Muscle layer of duodenum (tissue), 2 donors: Measurements from ENCODE around the gene GPR135.

ENCODE experiments used
- H3K27ac ChIP-seq: one replicate; pipeline ENCODE4 v1.7.0; 2013; ENCODE audit warnings: mild to moderate bottlenecking, low read length
- H3K27me3 ChIP-seq: one replicate; pipeline ENCODE4 v1.7.0; 2013; ENCODE audit warnings: low read depth, mild to moderate bottlenecking, control low read depth, low read length
- H3K36me3 ChIP-seq, 2 donors: one replicate each; pipeline ENCODE4 v1.7.0; 2013; ENCODE audit warnings: low read length in 2 of 2, control low read depth in 1 of 2, mild to moderate bottlenecking in 1 of 2; ENCODE audit not compliant: insufficient read depth in 2 of 2, control insufficient read depth in 1 of 2
- H3K4me1 ChIP-seq, 2 donors: one replicate each; pipeline ENCODE4 v1.7.0; 2013; ENCODE audit warnings: low read length in 2 of 2, mild to moderate bottlenecking in 2 of 2, control low read depth in 1 of 2, moderate library complexity in 1 of 2; ENCODE audit not compliant: insufficient read depth in 2 of 2, control insufficient read depth in 1 of 2
- H3K4me3 ChIP-seq, 2 donors: one replicate each; pipeline ENCODE4 v1.7.0; 2013; ENCODE audit warnings: low read length in 2 of 2, low read depth in 1 of 2, mild to moderate bottlenecking in 1 of 2
- H3K9me3 ChIP-seq, 2 donors: one replicate each; pipeline ENCODE4 v1.7.0; 2013; ENCODE audit warnings: low read length in 2 of 2, control low read depth in 1 of 2, mild to moderate bottlenecking in 1 of 2; ENCODE audit not compliant: control insufficient read depth in 1 of 2
- donor health status: healthy.

The GPR135 gene

DNA sequence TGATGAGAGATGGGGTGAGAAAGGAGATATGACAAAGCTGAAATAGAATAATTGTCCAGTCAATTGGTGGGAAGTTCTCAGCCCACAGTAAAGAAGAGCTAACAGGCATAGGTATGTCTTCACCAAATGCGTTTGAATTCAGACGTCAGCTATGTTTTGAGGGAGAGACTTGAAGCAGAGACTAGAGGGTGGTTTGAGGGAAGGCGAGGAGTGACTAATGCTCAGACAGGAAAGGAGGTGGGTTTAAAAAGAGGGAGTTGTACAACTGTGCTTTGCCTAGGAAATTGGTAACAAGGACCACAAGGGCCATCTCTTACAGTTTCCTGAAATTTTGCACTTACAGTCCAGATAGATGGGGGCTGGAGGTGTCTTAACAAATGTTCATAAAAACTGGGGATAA lies 25.6 kb upstream of the GPR135 start:
- Histone ChIP-seq H3K36me3 (peaks cover 31 to 40% of the 10 kb centered on the region in 2 donors), H3K27me3 (no peaks in the 10 kb centered on the region)

DNA sequence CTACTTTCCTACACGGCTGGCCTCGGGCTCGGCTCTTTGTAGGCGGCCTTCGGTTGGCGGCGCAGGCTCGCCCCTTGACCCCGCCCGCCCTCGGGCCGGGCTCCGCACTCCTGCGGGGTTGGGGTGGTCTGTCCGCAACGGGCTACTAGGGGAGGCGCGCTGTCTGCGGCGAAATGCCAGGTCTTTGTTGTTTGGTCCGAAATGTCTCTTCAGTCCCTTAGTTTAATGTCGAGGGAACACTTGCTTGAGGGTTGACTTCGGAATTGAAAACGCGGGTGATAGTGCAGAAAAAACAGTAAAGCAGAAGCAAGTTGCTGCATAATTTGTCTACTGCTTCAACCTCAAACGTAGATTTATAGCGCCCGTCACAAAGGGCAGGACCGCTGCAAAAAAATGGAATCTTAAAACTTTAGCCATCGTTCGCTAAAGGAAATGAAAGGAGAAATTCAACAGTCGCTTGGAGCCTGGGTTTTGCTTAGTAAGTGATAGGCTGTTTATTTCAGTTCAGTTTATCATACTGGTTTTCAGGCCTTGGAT lies 19.5 kb upstream of the GPR135 start:
- H3K27me3 ChIP-seq = no peaks in the 10 kb centered on the region
- peaks cover 30 to 43% of the 10 kb centered on the region in 2 donors for H3K4me1 ChIP-seq

More for the DNA sequence above, 25.6 kb upstream of the GPR135 start:
- H3K4me1 ChIP-seq = peaks cover 8 to 14% of the 10 kb centered on the region in 2 donors
- no peaks in the 10 kb centered on the region for H3K9me3 ChIP-seq
- H3K27ac ChIP-seq = no peak overlapping the region
- H3K4me3 ChIP-seq = no peak overlapping the region

DNA sequence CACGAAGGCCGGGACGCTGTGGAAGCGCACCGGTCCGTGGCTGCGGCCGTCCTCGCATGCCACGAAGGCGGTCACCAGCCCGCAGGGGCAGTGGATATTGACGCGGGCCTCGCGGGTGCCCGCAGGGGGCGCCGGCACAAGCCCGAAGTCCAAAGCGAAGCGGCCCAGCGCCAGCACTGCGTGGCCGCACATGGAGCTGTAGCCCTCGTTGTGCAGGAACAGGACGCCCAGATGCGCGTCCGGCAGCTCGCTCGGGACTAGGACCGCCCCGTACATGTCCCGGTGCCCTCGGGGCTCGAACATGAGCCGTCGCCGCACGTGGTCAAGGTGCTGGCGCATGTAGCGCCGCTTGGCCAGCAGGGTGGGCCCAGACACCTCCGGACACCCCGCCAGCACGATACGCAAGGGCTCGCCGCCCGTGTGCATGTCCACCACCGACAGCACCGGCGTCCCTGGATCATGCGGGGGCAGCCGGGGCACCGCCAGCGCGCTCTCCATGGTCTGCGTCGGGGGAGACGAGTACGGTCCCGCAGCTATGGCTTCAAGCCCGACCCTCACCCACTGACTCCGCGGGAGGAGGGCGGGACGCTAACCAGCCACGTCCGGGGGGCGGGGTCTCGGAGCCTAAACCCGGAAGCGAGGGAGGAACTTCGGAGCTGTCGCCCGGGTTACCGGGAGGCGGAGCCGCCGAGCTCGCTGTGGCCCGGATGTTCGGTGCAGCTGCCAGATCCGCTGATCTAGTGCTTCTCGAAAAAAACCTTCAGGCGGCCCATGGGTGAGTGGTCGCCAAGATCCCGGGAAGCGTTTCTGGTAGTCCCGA lies 18.8 kb upstream of the GPR135 start, which contains the start of the genes JKAMP and L3HYPDH:
Gene JKAMP (plus strand): TSS at position 699 of the 820 bp plus-strand sequence. CDS start 73 bp downstream, at position 772.
Gene L3HYPDH (minus strand): TSS at position 590 of the 820 bp plus-strand sequence. CDS start 92 bp downstream, at position 498.
- Histone ChIP-seq H3K4me1 (peaks cover 30 to 43% of the 10 kb centered on the region in 2 donors), H3K27ac (peak within 1 kb of the TSS; percentile 92), H3K36me3 (peaks cover 4 to 28% of the 10 kb centered on the region in 2 donors)

More for the DNA sequence above, 19.5 kb upstream of the GPR135 start:
- Histone ChIP-seq H3K27ac (peak overlapping the region; percentile 92), H3K36me3 (peaks cover 7 to 28% of the 10 kb centered on the region in 2 donors), H3K9me3 (no peaks in the 10 kb centered on the region), H3K4me3 (peak overlapping the region; percentile 97 to 99)

GRCh38 chr14:59483363-59483762 lies 18.2 kb upstream of the GPR135 start:
- peak overlapping the region; percentile 92 for H3K27ac ChIP-seq

More for the DNA sequence above, 18.8 kb upstream of the GPR135 start, which contains the start of the genes JKAMP and L3HYPDH:
- H3K4me3 ChIP-seq = peak within 1 kb of the TSS; percentile 97 to 99
- H3K27me3 ChIP-seq = no peaks in the 10 kb centered on the region
- no peaks in the 10 kb centered on the region for H3K9me3 ChIP-seq

GRCh38 chr14:59482541-59483331 lies 17.6 kb upstream of the GPR135 start:
- Histone ChIP-seq H3K27ac (peak overlapping the region; percentile 92), H3K4me3 (peak overlapping the region; percentile 97 to 99), H3K36me3 (peaks cover 2 to 20% of the 10 kb centered on the region in 2 donors), H3K4me1 (peaks cover 30 to 41% of the 10 kb centered on the region in 2 donors), H3K9me3 (no peaks in the 10 kb centered on the region), H3K27me3 (no peaks in the 10 kb centered on the region)

More at GRCh38 chr14:59483363-59483762, 18.2 kb upstream of the GPR135 start:
- Histone ChIP-seq H3K4me3 (peak overlapping the region; percentile 97 to 99), H3K27me3 (no peaks in the 10 kb centered on the region), H3K36me3 (peaks cover 4 to 22% of the 10 kb centered on the region in 2 donors), H3K9me3 (no peaks in the 10 kb centered on the region), H3K4me1 (peaks cover 30 to 43% of the 10 kb centered on the region in 2 donors)

- Histone ChIP-seq H3K27me3 (no peaks in the 10 kb centered on the region), H3K9me3 (no peaks in the 10 kb centered on the region), H3K36me3 (peaks cover 0 to 18% of the 10 kb centered on the region in 2 donors), H3K27ac (peak overlapping the region; percentile 92), H3K4me1 (peaks cover 30 to 38% of the 10 kb centered on the region in 2 donors), H3K4me3 (peak overlapping the region; percentile 97 to 99)
Measured at GRCh38 chr14:59481871-59482540, 16.8 kb upstream of the GPR135 start.

DNA sequence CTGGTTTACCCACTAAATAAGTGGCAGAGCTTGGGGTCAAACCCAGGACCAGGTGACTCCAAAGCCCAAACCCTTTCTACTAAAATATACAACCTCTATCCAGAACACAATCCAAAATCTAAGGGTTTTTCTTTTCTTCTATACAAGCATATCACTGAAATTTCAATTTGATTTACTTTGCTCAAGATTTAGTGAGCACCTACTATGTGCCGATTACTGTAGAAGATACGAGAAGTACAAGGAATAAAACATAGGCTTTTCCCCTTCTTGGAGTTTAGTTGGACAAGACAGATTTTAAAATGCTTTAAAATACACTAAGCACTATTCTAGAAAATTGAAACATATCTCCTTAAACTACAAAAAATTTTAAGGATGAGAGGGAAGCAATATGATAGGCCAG lies 16.2 kb upstream of the GPR135 start:
- Histone ChIP-seq H3K9me3 (no peaks in the 10 kb centered on the region), H3K4me1 (peaks cover 28 to 35% of the 10 kb centered on the region in 2 donors), H3K27me3 (no peaks in the 10 kb centered on the region), H3K27ac (peak overlapping the region; percentile 25), H3K4me3 (peak overlapping the region in 1 of 2 donors; percentile 99), H3K36me3 (peaks cover 0 to 24% of the 10 kb centered on the region in 2 donors)

GRCh38 chr14:59480166-59480565 lies 15.0 kb upstream of the GPR135 start:
- Histone ChIP-seq H3K36me3 (peaks cover 4 to 33% of the 10 kb centered on the region in 2 donors), H3K4me1 (peaks cover 21 to 26% of the 10 kb centered on the region in 2 donors), H3K27me3 (no peaks in the 10 kb centered on the region), H3K9me3 (no peaks in the 10 kb centered on the region), H3K4me3 (no peak overlapping the region), H3K27ac (no peak overlapping the region)

GRCh38 chr14:59478540-59478939 lies 13.4 kb upstream of the GPR135 start:
- H3K4me3 ChIP-seq = no peak overlapping the region
- H3K27me3 ChIP-seq = no peaks in the 10 kb centered on the region
- H3K4me1 ChIP-seq = peaks cover 21 to 26% of the 10 kb centered on the region in 2 donors
- no peak overlapping the region for H3K27ac ChIP-seq
- H3K9me3 ChIP-seq = no peaks in the 10 kb centered on the region
- H3K36me3 ChIP-seq = peaks cover 10 to 28% of the 10 kb centered on the region in 2 donors

- Histone ChIP-seq H3K27ac (no peak overlapping the region), H3K36me3 (peaks cover 16 to 21% of the 10 kb centered on the region in 2 donors), H3K9me3 (no peaks in the 10 kb centered on the region), H3K4me1 (peaks cover 0 to 11% of the 10 kb centered on the region in 2 donors), H3K4me3 (no peak overlapping the region), H3K27me3 (no peaks in the 10 kb centered on the region)
Measured at GRCh38 chr14:59475709-59476108, 10.5 kb upstream of the GPR135 start.
